T-helper 9 cell (primary cell): ENCODE data around the gene ACSF3.
"Not testable (repeated sequence)": the region's sequence is repeated elsewhere in the genome, so short reads cannot be mapped to it uniquely, and the experiment has no call there.

Experiments
- DNase-seq: peaks from one replicate; pipeline ENCODE4 v3.0.0-alpha.2; 2020

ACSF3 gene

GRCh38 chr16:89177501-89177900 is 83.8 kb downstream of the ACSF3 start:
- DNase-seq = no peak

- no peak for DNase-seq
Measured at GRCh38 chr16:89178453-89179147, 84.9 kb downstream of the ACSF3 start.

- no peak for DNase-seq
Measured at GRCh38 chr16:89179148-89179484, 85.5 kb downstream of the ACSF3 start.

- no peak for DNase-seq
Measured at GRCh38 chr16:89179656-89180315, 86.1 kb downstream of the ACSF3 start.

- DNase-seq = no peak
Measured at GRCh38 chr16:89183463-89183862, 89.8 kb downstream of the ACSF3 start.

- DNase-seq = no peak
Measured at GRCh38 chr16:89183975-89184676, 90.5 kb downstream of the ACSF3 start.

GRCh38 chr16:89184677-89184932 is 91.0 kb downstream of the ACSF3 start:
- DNase-seq = no peak

- peak; percentile 26 for DNase-seq
Measured at GRCh38 chr16:89184933-89185794, 91.5 kb downstream of the ACSF3 start.

- DNase-seq = not testable (repeated sequence)
Measured at GRCh38 chr16:89185887-89186592, 92.4 kb downstream of the ACSF3 start.

- DNase-seq = not testable (repeated sequence)
Measured at GRCh38 chr16:89186593-89187031, 93.0 kb downstream of the ACSF3 start.

GRCh38 chr16:89187032-89187769 is 93.5 kb downstream of the ACSF3 start:
- DNase-seq = no peak

GRCh38 chr16:89187770-89188392 is 94.2 kb downstream of the ACSF3 start:
- no peak for DNase-seq

GRCh38 chr16:89188471-89189357 is 95.1 kb downstream of the ACSF3 start:
- not testable (repeated sequence) for DNase-seq

GRCh38 chr16:89189358-89190025 is 95.8 kb downstream of the ACSF3 start:
- DNase-seq = no peak

GRCh38 chr16:89190150-89190958 is 96.7 kb downstream of the ACSF3 start:
- no peak for DNase-seq

GRCh38 chr16:89191033-89191900 is 97.6 kb downstream of the ACSF3 start:
- no peak for DNase-seq

GRCh38 chr16:89191901-89192185 is 98.2 kb downstream of the ACSF3 start:
- DNase-seq = no peak
